ENCODE measurements around the gene BCO2. TPM values are rescaled to one million over a fixed set of nuclear protein-coding genes. Genes with fewer than 3 reads are reported as not detected.

BCO2 gene
- total RNA-seq, 4 donors from 2014 or later = 2.9 to 5.8 (median 4.2) TPM

DNA sequence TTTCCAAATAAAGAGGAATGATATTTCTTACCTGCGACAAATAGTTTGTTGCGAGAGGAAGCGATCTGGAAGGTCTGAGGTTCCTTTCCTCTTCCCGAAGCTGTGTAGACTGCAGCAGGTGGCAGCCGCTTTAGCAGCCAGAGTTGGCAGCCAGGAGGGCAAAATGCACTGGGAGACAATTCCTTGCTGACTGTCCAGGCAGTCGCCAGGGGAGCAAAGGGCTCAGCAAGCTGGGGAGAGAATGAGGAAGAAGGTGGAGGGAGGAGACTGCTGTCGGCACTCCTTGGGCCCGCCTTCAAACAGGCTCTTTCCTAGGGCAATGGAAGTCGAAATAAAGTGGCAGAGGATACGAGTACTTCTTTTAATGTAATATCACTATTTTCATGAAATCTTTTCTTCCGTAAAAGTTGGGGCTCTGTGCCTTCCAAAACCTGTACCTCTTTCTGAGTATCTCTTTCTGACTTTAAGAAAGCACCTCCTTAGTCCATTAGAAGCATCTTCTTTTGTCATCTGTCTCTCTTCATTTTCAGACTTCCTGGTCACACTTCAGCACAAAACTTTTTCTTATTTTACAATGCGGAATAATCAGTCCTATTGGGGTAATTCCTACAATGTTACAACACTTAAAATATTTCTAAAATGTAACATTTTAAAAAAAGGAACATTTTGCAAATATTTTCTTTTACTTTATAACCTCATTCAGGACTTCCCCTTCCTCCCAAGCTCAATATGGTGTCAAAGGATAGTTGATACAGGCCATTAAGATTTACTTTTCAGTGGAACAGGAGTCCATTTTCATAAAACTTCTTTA, 11.2 kb upstream of the BCO2 start, which contains the start of gene IL18:
Gene IL18, minus strand, starts transcription at position 220 of the 811 bp plus-strand sequence. CDS start 9,041 bp downstream, outside the sequence.
- no peaks in the 10 kb centered on the region for H3K9me3 ChIP-seq
- peak within 1 kb of the TSS; percentile 54 to 74 (median 69) for H3K27ac ChIP-seq
- no peaks in the 10 kb centered on the region for H3K36me3 ChIP-seq
- peak; percentile 53 to 75 for DNase-seq
- H3K4me3 ChIP-seq = peak within 1 kb of the TSS; percentile 33 to 38 (median 36)
- intact Hi-C loops (cut with DNase I; ENCODE audit: low total_unique reads) = no loop called here
- H3K27me3 ChIP-seq = no peaks in the 10 kb centered on the region
- in situ Hi-C loops (cut with MboI; ENCODE audit: low sequenced_read_pairs in 4 of 4) = no loop called here
- peak; percentile 74 to 89 for ATAC-seq
- peaks cover 38 to 44% of the 10 kb centered on the region in 2 donors for H3K4me1 ChIP-seq
- TF ChIP-seq, protein P1, sequence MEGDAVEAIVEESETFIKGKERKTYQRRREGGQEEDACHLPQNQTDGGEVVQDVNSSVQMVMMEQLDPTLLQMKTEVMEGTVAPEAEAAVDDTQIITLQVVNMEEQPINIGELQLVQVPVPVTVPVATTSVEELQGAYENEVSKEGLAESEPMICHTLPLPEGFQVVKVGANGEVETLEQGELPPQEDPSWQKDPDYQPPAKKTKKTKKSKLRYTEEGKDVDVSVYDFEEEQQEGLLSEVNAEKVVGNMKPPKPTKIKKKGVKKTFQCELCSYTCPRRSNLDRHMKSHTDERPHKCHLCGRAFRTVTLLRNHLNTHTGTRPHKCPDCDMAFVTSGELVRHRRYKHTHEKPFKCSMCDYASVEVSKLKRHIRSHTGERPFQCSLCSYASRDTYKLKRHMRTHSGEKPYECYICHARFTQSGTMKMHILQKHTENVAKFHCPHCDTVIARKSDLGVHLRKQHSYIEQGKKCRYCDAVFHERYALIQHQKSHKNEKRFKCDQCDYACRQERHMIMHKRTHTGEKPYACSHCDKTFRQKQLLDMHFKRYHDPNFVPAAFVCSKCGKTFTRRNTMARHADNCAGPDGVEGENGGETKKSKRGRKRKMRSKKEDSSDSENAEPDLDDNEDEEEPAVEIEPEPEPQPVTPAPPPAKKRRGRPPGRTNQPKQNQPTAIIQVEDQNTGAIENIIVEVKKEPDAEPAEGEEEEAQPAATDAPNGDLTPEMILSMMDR (IDR thresholded peaks at IDR 0.05 in 4 of 5, conservative IDR thresholded peaks at IDR 0.05 in 1 of 5) = no peak
- TF ChIP-seq POLR2A (IDR thresholded peaks at IDR 0.05) = no peak

GRCh38 chr11:112165049-112165448, 10.3 kb upstream of the BCO2 start:
- H3K27ac ChIP-seq = no peak overlapping the region
- in situ Hi-C loops (cut with MboI; ENCODE audit: low sequenced_read_pairs in 4 of 4) (no loop called here), intact Hi-C loops (cut with DNase I; ENCODE audit: low total_unique reads) (no loop called here)

GRCh38 chr11:112166562-112166961, 8.8 kb upstream of the BCO2 start:
- in situ Hi-C loops (cut with MboI; ENCODE audit: low sequenced_read_pairs in 4 of 4) = no loop called here
- no peaks in the 10 kb centered on the region for H3K36me3 ChIP-seq
- peaks cover 16 to 30% of the 10 kb centered on the region in 2 donors for H3K4me1 ChIP-seq
- ATAC-seq (peak in 1 of 2 donors; percentile 22), DNase-seq (no peak)
- H3K27me3 ChIP-seq = no peaks in the 10 kb centered on the region
- no peak overlapping the region for H3K4me3 ChIP-seq
- TF ChIP-seq POLR2A (IDR thresholded peaks at IDR 0.05) = no peak
- TF ChIP-seq, protein P1 (IDR thresholded peaks at IDR 0.05 in 4 of 5, conservative IDR thresholded peaks at IDR 0.05 in 1 of 5) = no peak
- no peaks in the 10 kb centered on the region for H3K9me3 ChIP-seq
- no peak overlapping the region for H3K27ac ChIP-seq
- intact Hi-C loops (cut with DNase I; ENCODE audit: low total_unique reads) = no loop called here

More at GRCh38 chr11:112165049-112165448, 10.3 kb upstream of the BCO2 start:
- Histone ChIP-seq H3K27me3 (no peaks in the 10 kb centered on the region), H3K36me3 (no peaks in the 10 kb centered on the region), H3K4me3 (no peak overlapping the region), H3K4me1 (peaks cover 31 to 44% of the 10 kb centered on the region in 2 donors), H3K9me3 (no peaks in the 10 kb centered on the region)
- no peak for DNase-seq
- ATAC-seq = no peak
- TF ChIP-seq POLR2A (IDR thresholded peaks at IDR 0.05) = no peak
- TF ChIP-seq, protein P1 (IDR thresholded peaks at IDR 0.05 in 4 of 5, conservative IDR thresholded peaks at IDR 0.05 in 1 of 5) = no peak

GRCh38 chr11:112167145-112167544, 8.2 kb upstream of the BCO2 start, which contains the start of gene TEX12:
Gene TEX12, plus strand, starts transcription at chr11:112167372. Its CDS starts 1,897 bp downstream, at chr11:112169269.
- Histone ChIP-seq H3K27ac (no peak within 1 kb of the TSS), H3K36me3 (no peaks in the 10 kb centered on the region), H3K9me3 (no peaks in the 10 kb centered on the region), H3K27me3 (no peaks in the 10 kb centered on the region), H3K4me3 (no peak within 1 kb of the TSS), H3K4me1 (peaks cover 11 to 29% of the 10 kb centered on the region in 2 donors)
- TF ChIP-seq, protein P1 (IDR thresholded peaks at IDR 0.05 in 4 of 5, conservative IDR thresholded peaks at IDR 0.05 in 1 of 5) = no peak
- TF ChIP-seq POLR2A (IDR thresholded peaks at IDR 0.05) = no peak
- intact Hi-C loops (cut with DNase I; ENCODE audit: low total_unique reads) (no loop called here), in situ Hi-C loops (cut with MboI; ENCODE audit: low sequenced_read_pairs in 4 of 4) (no loop called here)
- no peak for DNase-seq
- ATAC-seq = no peak
